ENCODE measurements around the gene ST6GAL1. TPM values are rescaled to one million over a fixed set of nuclear protein-coding genes. Genes with fewer than 3 reads are reported as not detected.

ST6GAL1 gene
- total and polyA plus RNA-seq, 8 donors, result 3.8 to 31.0 (median 13.5) TPM

DNA sequence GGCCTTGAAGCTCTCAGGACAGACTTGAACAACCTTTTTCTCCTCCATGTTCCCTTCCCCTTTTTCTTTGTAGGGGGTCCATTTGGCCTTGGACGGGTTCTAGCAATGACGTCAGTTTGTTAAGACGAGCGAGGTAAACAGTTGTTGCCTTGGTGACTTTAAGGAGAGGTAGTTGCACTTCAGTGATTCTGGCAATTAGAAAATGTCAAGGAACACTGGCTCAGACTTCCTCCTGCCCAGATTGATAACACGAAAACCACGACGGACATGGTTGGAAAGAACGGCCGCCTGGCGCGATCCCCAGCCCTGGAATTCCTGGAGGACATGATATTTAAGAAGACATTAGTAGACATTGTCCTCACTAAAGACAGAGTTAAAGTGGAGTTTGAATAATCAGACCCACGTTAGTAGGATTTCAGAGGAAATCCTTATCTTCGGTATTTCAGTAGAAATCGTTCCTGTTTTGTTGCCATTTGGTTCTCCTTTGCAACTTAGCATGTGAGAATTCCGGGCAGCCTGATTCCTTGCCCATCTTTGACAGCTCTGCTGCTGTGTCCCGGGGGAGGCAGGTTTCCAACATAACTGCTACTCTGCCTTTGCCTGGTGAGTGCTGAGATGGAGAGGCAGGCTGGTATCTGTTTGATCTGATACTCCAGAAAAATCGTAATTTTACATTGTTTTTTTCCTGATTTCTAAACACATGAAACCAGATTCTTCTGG, 87.3 kb downstream of the ST6GAL1 start:
- H3K27me3 ChIP-seq, result no peaks in the 10 kb centered on the region
- intact Hi-C loops (cut with DNase I; ENCODE audit: low total_unique reads), result no loop called here
- no peak overlapping the region for H3K4me3 ChIP-seq
- TF ChIP-seq, protein P1, sequence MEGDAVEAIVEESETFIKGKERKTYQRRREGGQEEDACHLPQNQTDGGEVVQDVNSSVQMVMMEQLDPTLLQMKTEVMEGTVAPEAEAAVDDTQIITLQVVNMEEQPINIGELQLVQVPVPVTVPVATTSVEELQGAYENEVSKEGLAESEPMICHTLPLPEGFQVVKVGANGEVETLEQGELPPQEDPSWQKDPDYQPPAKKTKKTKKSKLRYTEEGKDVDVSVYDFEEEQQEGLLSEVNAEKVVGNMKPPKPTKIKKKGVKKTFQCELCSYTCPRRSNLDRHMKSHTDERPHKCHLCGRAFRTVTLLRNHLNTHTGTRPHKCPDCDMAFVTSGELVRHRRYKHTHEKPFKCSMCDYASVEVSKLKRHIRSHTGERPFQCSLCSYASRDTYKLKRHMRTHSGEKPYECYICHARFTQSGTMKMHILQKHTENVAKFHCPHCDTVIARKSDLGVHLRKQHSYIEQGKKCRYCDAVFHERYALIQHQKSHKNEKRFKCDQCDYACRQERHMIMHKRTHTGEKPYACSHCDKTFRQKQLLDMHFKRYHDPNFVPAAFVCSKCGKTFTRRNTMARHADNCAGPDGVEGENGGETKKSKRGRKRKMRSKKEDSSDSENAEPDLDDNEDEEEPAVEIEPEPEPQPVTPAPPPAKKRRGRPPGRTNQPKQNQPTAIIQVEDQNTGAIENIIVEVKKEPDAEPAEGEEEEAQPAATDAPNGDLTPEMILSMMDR (IDR thresholded peaks at IDR 0.05), result no peak
- TF ChIP-seq POLR2AphosphoS5 (IDR thresholded peaks at IDR 0.05), result no peak
- no peak for TF ChIP-seq POLR2A (IDR thresholded peaks at IDR 0.05)
- TF ChIP-seq EP300 (IDR thresholded peaks at IDR 0.05), result no peak
- no peak overlapping the region for H3K27ac ChIP-seq
- H3K9me3 ChIP-seq, result no peaks in the 10 kb centered on the region
- 71 to 85% (median 76%) methylated on average over 17 of the region's 17 CpGs for WGBS, 5 donors
- peaks cover 4 to 46% (median 9%) of the 10 kb centered on the region in 4 donors for H3K4me1 ChIP-seq
- DNase-seq, result no peak
- no peaks in the 10 kb centered on the region for H3K36me3 ChIP-seq

DNA sequence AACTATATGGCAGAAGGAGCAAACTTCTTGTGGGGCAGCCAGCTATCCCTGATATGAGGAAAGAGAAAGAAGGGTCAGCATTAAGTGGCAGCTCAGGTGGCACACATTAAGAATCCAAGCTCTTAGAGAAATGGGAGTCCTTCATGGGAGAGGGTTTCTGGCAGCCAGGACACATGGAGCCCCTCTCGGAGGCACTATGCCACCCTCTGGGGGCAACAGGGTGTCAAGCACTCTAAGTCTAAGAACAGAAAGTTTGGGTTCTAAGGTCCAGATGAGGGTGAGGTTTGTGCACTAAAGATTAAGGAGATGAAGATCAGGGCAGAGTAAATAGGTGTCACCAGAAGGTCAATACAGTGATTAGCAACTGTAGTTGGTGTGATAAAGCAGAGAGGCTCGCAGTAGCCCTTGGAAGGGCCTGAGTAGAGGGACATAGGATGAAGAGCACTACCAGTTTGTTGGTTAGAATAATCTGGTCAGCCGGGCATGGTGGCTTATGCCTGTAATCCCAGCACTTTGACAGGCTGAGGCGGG, 89.3 kb downstream of the ST6GAL1 start:
- no peaks in the 10 kb centered on the region for H3K27me3 ChIP-seq
- no peak overlapping the region for H3K27ac ChIP-seq
- H3K9me3 ChIP-seq, result peaks cover 0 to 4% (median 0%) of the 10 kb centered on the region in 4 donors
- H3K4me1 ChIP-seq, result peaks cover 0 to 26% (median 1%) of the 10 kb centered on the region in 4 donors
- no peak overlapping the region for H3K4me3 ChIP-seq
- H3K36me3 ChIP-seq, result no peaks in the 10 kb centered on the region
- DNase-seq, result no peak
- WGBS, 5 donors, result 74 to 79% (median 77%) methylated on average over 4 of the region's 4 CpGs
- intact Hi-C loops (cut with DNase I; ENCODE audit: low total_unique reads), result no loop called here
- TF ChIP-seq POLR2AphosphoS5 (IDR thresholded peaks at IDR 0.05) (no peak), EP300 (IDR thresholded peaks at IDR 0.05) (no peak), POLR2A (IDR thresholded peaks at IDR 0.05) (no peak)
- TF ChIP-seq, protein P1 (IDR thresholded peaks at IDR 0.05), result no peak

GRCh38 chr3:187020376-187020775, 90.0 kb downstream of the ST6GAL1 start:
- peaks cover 0 to 22% (median 0%) of the 10 kb centered on the region in 4 donors for H3K4me1 ChIP-seq
- no peak overlapping the region for H3K4me3 ChIP-seq
- no peaks in the 10 kb centered on the region for H3K36me3 ChIP-seq
- H3K9me3 ChIP-seq, result peaks cover 0 to 4% (median 0%) of the 10 kb centered on the region in 4 donors
- DNase-seq, result no peak
- H3K27me3 ChIP-seq, result no peaks in the 10 kb centered on the region
- WGBS, 5 donors, result 81 to 96% (median 91%) methylated on average over 3 of the region's 3 CpGs
- no peak overlapping the region for H3K27ac ChIP-seq
- intact Hi-C loops (cut with DNase I; ENCODE audit: low total_unique reads), result no loop called here
- TF ChIP-seq EP300 (IDR thresholded peaks at IDR 0.05) (no peak), POLR2A (IDR thresholded peaks at IDR 0.05) (no peak), POLR2AphosphoS5 (IDR thresholded peaks at IDR 0.05) (no peak)
- TF ChIP-seq, protein P1 (IDR thresholded peaks at IDR 0.05), result no peak

DNA sequence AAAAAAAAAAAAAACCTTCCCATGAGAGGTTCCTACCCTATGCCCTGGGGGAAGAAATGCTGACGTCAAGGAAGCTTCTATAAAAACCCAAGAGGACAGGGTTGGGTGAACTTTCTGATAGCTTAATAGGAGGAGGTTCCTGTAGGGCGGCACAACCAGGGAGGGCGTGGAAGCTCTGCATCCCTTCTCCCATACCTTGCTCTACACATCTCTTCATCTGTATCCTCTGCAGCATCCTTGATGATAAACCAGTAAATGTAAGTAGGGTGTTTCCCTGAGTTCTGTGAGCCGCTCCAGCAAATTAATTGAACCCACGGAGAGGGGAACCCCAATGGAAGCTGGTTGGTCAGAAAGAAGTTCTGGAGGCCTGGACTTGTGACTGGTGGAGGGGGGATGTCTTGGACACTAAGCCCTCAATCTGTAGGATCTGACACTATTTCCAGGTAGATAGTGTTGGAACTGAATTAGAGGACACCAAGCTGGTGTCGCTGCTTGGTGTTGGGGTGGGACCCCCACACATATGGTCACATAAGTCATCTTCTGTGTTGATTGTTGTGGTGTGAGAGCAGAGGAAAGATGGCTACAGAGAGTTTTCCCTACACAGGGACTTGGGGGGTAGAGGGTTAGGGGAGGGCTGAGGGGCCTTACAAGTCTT, 91.5 kb downstream of the ST6GAL1 start:
- H3K9me3 ChIP-seq, result peaks cover 0 to 4% (median 0%) of the 10 kb centered on the region in 4 donors
- no peaks in the 10 kb centered on the region for H3K36me3 ChIP-seq
- H3K27ac ChIP-seq, result no peak overlapping the region
- 89 to 95% (median 94%) methylated on average over 6 of the region's 6 CpGs for WGBS, 5 donors
- peaks cover 0 to 24% (median 5%) of the 10 kb centered on the region in 4 donors for H3K4me1 ChIP-seq
- no peak for DNase-seq
- H3K4me3 ChIP-seq, result no peak overlapping the region
- intact Hi-C loops (cut with DNase I; ENCODE audit: low total_unique reads), result no loop called here
- H3K27me3 ChIP-seq, result no peaks in the 10 kb centered on the region
- TF ChIP-seq POLR2AphosphoS5 (IDR thresholded peaks at IDR 0.05), result no peak
- TF ChIP-seq, protein P1 (IDR thresholded peaks at IDR 0.05), result no peak
- TF ChIP-seq EP300 (IDR thresholded peaks at IDR 0.05), result no peak

All from stomach (tissue), 9 donors.